Measurements from ENCODE around the gene FANCD2OS.
"Not testable (repeated sequence)": the region's sequence is repeated elsewhere in the genome, so short reads cannot be mapped to it uniquely, and the experiment has no call there.

FANCD2OS gene

GRCh38 chr3:10090774-10091173, 17.3 kb downstream of the FANCD2OS start:
- not testable (repeated sequence) for DNase-seq

GRCh38 chr3:10090179-10090578, 17.9 kb downstream of the FANCD2OS start:
- DNase-seq, result no peak

GRCh38 chr3:10088256-10088655, 19.8 kb downstream of the FANCD2OS start:
- no peak for DNase-seq

GRCh38 chr3:10085738-10086137, 22.3 kb downstream of the FANCD2OS start:
- no peak for DNase-seq

- DNase-seq, result no peak
Observed at GRCh38 chr3:10081871-10082270, 26.2 kb downstream of the FANCD2OS start.

- DNase-seq, result no peak
Observed at GRCh38 chr3:10074666-10075065, 33.4 kb downstream of the FANCD2OS start.

- not testable (repeated sequence) for DNase-seq
Observed at GRCh38 chr3:10070077-10070476, 38.0 kb downstream of the FANCD2OS start.

- no peak for DNase-seq
Observed at GRCh38 chr3:10055097-10055496, 53.0 kb downstream of the FANCD2OS start.

All from left hindlimb (tissue), 1 donor.